LNCaP clone FGC (cell line): ENCODE measurements around the gene ADGRA1.

Experiments
- DNase-seq: peaks from one replicate; pipeline ENCODE4 v3.0.0-alpha.2; 2011; ENCODE audit warnings: low read depth
- H3K4me3 ChIP-seq: 2 replicates; pipeline ENCODE4 v1.5.1; 2011; ENCODE audit warnings: mild to moderate bottlenecking, low read depth, low read length, control low read depth
- TF ChIP-seq, protein P1 (sequence below): IDR thresholded peaks from 2 replicates; pipeline ENCODE4 v1.5.1; 2012; ENCODE audit warnings: mild to moderate bottlenecking; ENCODE audit not compliant: control insufficient read depth, insufficient read depth; ENCODE audit errors: extremely low read depth

The ADGRA1 gene

DNA sequence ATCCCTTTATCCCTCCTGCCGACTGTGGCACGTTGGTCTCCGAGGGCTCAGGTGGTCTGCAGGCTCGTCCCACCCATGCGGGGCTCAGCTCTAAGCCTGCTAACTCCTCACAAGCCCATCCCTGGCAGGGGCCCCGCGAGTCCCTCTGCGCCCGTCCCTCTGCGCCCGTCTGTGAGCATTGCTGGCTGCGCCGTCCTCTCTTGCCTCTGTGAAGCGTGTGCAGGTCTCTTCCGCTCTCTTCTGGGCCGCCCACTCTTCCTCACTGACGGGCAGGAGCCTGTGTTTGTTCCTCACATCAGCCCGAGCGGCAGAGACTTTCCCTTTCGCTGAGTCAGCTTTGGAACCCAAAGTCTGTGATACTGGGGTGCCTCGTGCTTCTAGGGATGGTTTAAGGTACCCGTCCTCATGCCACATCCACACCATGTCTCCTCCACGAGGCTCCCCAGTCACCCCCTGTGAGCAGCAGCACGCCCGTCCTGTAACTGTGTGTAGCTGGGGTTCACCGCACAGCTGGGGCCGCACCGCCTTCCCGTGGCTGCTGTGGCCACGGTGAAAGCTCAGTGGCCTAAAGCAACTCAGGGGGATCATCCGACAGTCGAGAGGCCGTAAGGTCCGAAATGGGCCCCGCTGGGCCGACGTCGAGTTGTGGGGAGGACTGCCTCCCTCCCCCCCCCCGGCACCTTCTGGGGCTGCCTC is 35.5 kb downstream of the ADGRA1 start:
- TF ChIP-seq, protein P1, sequence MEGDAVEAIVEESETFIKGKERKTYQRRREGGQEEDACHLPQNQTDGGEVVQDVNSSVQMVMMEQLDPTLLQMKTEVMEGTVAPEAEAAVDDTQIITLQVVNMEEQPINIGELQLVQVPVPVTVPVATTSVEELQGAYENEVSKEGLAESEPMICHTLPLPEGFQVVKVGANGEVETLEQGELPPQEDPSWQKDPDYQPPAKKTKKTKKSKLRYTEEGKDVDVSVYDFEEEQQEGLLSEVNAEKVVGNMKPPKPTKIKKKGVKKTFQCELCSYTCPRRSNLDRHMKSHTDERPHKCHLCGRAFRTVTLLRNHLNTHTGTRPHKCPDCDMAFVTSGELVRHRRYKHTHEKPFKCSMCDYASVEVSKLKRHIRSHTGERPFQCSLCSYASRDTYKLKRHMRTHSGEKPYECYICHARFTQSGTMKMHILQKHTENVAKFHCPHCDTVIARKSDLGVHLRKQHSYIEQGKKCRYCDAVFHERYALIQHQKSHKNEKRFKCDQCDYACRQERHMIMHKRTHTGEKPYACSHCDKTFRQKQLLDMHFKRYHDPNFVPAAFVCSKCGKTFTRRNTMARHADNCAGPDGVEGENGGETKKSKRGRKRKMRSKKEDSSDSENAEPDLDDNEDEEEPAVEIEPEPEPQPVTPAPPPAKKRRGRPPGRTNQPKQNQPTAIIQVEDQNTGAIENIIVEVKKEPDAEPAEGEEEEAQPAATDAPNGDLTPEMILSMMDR, result no peak
- DNase-seq, result no peak
- H3K4me3 ChIP-seq, result no peak overlapping the region

DNA sequence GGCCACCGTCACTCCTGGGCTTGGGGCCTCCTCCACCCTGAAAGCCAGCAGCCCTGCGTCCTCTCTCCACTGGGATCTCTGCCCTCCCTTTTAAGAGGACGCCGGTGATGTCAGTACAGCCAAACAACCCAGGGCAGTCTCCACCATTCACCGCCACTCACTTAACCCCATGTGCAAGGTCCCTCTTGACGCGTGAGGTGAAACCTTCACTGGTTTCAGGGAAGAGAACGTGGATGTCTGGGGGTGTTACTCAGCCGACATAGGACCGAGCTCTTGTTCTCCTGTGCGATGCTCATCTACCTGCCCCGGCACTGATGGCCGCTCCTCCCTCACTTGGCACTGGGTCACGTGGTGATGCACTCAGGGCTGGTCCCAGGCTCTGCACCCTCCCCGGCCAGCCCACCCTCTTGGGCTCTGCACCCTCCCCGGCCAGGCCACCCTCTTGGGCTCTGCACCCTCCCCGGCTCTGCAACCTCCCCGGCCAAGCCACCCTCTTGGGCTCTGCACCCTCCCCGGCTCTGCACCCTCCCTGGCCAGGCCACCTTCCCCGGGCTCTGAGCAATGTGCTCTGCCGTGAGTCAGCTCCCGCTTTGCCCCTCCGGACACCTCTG is 36.1 kb downstream of the ADGRA1 start:
- H3K4me3 ChIP-seq, result no peak overlapping the region
- TF ChIP-seq, protein P1, result no peak
- DNase-seq, result no peak

DNA sequence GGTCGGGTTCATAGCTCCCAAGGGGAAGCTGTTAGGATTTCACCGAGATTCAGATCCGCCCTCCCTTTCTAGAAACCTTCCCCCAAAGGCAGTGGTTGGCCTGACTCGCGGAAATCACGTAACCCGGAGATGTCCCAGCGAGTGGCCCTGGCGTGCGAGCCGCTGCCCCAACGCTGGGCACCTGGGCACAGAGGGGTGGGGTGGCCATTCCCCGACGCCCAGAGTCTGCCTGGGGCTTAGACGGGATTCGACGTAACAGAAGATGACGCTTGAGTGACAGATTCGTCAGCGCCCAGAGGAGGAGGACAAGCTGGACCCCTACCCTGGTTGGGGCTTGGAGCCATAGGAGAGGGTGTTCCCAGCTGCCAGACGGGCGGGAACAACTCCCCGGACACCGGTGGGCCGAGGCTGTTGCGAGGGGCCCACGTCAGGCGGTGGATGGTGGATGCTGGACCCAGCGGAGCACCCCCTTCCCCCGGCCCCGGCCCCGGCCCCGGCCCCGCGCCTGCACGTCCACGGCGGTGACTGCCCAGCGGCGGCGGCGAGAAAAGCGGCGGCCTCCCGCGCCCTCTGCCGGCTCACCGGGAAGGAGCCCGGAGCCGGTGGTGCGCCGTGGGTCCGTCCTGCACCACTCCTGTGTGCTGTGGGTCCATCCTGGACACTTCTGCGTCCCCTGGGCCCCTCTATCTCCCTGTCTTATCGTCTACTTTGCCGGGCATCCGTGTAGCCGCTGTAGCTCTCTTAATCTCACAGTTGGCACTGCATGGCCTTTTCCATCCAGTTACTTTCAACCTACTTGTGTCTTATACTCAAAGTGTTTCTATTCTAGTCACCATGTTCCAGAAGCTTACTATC is 36.9 kb downstream of the ADGRA1 start:
- TF ChIP-seq, protein P1, result peak; percentile 90
- no peak for DNase-seq
- no peak overlapping the region for H3K4me3 ChIP-seq

DNA sequence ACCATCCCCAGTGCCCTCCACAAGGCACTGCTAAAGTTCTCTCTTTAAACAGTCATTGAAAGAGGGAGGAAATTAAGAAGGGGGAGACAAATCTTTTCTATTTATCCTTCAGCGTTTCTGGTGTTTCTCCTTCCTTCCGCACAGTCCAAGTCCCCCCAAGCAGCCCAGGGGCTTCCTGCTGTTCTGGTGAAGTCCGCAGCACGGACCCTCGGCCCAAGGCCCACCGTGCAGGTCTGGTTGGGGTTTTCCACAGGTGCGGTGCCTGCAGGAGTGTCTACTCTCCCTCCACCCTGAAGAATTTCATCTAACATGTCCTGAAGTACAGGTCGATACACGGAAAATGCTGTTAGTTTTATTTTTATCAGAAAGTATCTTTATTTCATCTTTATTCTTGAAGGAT is 38.2 kb downstream of the ADGRA1 start:
- no peak overlapping the region for H3K4me3 ChIP-seq
- TF ChIP-seq, protein P1, result no peak
- no peak for DNase-seq

DNA sequence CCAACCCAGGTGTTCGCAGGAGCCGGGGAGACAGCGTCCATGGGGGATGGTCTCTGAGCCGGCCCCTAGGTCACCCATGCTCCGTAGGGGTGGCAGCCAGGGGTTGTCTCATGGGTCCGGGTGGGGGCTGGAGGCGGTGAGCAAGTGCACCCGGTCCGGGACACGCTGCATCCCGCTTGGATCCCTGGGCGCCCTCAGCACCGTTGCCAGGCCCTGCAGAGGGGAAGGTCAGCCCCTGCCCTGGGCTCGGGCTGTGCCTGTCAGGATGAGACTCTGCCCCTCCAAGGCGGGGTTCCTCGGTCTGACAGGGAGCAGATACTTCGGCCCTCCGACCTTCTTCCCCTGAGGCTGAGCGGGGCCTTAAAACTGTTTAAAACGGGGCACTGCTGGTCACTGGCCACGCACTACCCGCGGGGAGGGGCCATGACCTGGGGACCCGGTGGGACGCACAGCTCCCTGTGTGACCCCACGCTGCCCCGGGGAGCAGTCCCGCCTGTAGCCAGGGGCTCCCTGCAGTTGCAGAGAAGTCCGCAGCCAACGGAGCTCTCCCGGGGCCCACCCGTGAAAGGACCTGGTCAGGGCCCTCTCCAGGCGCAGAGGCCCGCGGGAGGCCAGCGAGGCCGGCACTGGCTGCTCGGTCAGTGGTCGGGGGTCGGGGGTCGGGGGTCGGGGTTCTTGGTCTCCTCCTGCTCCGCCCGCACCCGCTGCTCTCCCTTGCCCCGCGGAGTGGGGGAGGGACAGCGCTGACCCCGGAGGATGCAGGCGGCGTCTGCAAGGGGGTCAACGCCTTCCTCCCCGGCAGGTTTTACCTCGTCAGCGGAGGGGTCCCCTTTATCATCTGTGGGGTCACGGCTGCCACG is 38.9 kb downstream of the ADGRA1 start:
- DNase-seq, result no peak
- H3K4me3 ChIP-seq, result no peak overlapping the region
- TF ChIP-seq, protein P1, result no peak
